Measurements from ENCODE around the gene SPIN3.

GRCh38 chrX:56969559-56969958 is 25.8 kb downstream of the SPIN3 start:
- TF ChIP-seq CTCF (IDR thresholded peaks at IDR 0.05), result no peak
- TF ChIP-seq POLR2AphosphoS5 (IDR thresholded peaks at IDR 0.05), result no peak
- no peak for TF ChIP-seq POLR2A (IDR thresholded peaks at IDR 0.05; ENCODE audit: low read depth)

Data from esophagus muscularis mucosa (tissue), 3 donors.